ENCODE results near the gene F8. TPM values are rescaled to one million over a fixed set of nuclear protein-coding genes. Genes with fewer than 3 reads are reported as not detected.

Gene F8
- total and polyA plus RNA-seq, 12 donors, result 21.6 to 92.4 (median 37.7) TPM

- peak; percentile 25 to 69 (median 60) for ATAC-seq
- peak; percentile 34 to 72 (median 60) for TF ChIP-seq CTCF (IDR thresholded peaks at IDR 0.05)
- peaks cover 0 to 52% (median 0%) of the 10 kb centered on the region in 9 donors for H3K36me3 ChIP-seq
- peaks cover 0 to 4% (median 0%) of the 10 kb centered on the region in 7 donors for H3K27me3 ChIP-seq
- H3K4me1 ChIP-seq, result peaks cover 0 to 30% (median 5%) of the 10 kb centered on the region in 9 donors
- peak in 1 of 2 donors; percentile 46 for DNase-seq
- peak overlapping the region in 1 of 10 donors; percentile 31 for H3K27ac ChIP-seq
- H3K4me3 ChIP-seq, result no peak overlapping the region
- 43% methylated on average over 9 of the region's 9 CpGs for WGBS, 2 donors
- H3K9me3 ChIP-seq, result no peaks in the 10 kb centered on the region
- intact Hi-C loops (cut with DNase I), result loop anchor here in 1 of 10 donors (2.0 kb wide), 1 partner anchor 20 kb away; no protein-coding TSS in a partner anchor
Observed at GRCh38 chrX:155048977-155049619, 26.6 kb upstream of the F8 start.

GRCh38 chrX:155046811-155047528 lies 24.4 kb upstream of the F8 start:
- no peak overlapping the region for H3K27ac ChIP-seq
- WGBS, 2 donors, result 72 to 73% methylated on average over 5 of the region's 5 CpGs

GRCh38 chrX:155046129-155046810 lies 23.7 kb upstream of the F8 start:
- 83 to 85% methylated on average over 6 of the region's 6 CpGs for WGBS, 2 donors
- peaks cover 0 to 30% (median 5%) of the 10 kb centered on the region in 9 donors for H3K4me1 ChIP-seq
- ATAC-seq (no peak), DNase-seq (no peak)
- H3K9me3 ChIP-seq, result no peaks in the 10 kb centered on the region
- H3K27ac ChIP-seq, result no peak overlapping the region
- TF ChIP-seq CTCF (IDR thresholded peaks at IDR 0.05), result no peak
- peaks cover 0 to 24% (median 0%) of the 10 kb centered on the region in 9 donors for H3K36me3 ChIP-seq
- H3K27me3 ChIP-seq, result peaks cover 0 to 4% (median 0%) of the 10 kb centered on the region in 7 donors
- no peak overlapping the region for H3K4me3 ChIP-seq
- intact Hi-C loops (cut with DNase I), result loop anchor here in 1 of 10 donors (1.0 kb wide), 1 partner anchor 8 kb away; no protein-coding TSS in a partner anchor

More at GRCh38 chrX:155046811-155047528, 24.4 kb upstream of the F8 start:
- H3K9me3 ChIP-seq, result no peaks in the 10 kb centered on the region
- intact Hi-C loops (cut with DNase I), result loop anchor here in 1 of 10 donors (1.0 kb wide), 1 partner anchor 9 kb away; no protein-coding TSS in a partner anchor
- no peak for TF ChIP-seq CTCF (IDR thresholded peaks at IDR 0.05)
- DNase-seq, result no peak
- H3K4me3 ChIP-seq, result no peak overlapping the region
- no peak for ATAC-seq
- peaks cover 0 to 31% (median 0%) of the 10 kb centered on the region in 9 donors for H3K36me3 ChIP-seq
- peaks cover 0 to 30% (median 5%) of the 10 kb centered on the region in 9 donors for H3K4me1 ChIP-seq
- peaks cover 0 to 4% (median 0%) of the 10 kb centered on the region in 7 donors for H3K27me3 ChIP-seq

GRCh38 chrX:155035688-155036087 lies 13.2 kb upstream of the F8 start:
- WGBS, 2 donors, result 98 to 99% methylated on average over 4 of the region's 4 CpGs
- ATAC-seq, result no peak
- H3K27me3 ChIP-seq, result no peaks in the 10 kb centered on the region
- H3K36me3 ChIP-seq, result peaks cover 0 to 65% (median 7%) of the 10 kb centered on the region in 9 donors
- H3K9me3 ChIP-seq, result peaks cover 0 to 17% (median 7%) of the 10 kb centered on the region in 11 donors
- peaks cover 0 to 10% (median 0%) of the 10 kb centered on the region in 9 donors for H3K4me1 ChIP-seq
- intact Hi-C loops (cut with DNase I), result no loop called here
- no peak for DNase-seq
- H3K4me3 ChIP-seq, result no peak overlapping the region
- TF ChIP-seq CTCF (IDR thresholded peaks at IDR 0.05), result no peak
- no peak overlapping the region for H3K27ac ChIP-seq
